Upper lobe of left lung (tissue), 4 donors: ENCODE results near the gene LGALS9.
"Not testable (repeated sequence)": the region's sequence is repeated elsewhere in the genome, so short reads cannot be mapped to it uniquely, and the experiment has no call there.

Experiments
- CTCF ChIP-seq, 6 experiments: fragments of 450-650 bp in 4 of 6; fragments of 200-600 bp in 2 of 6; sonication (generic) in 2 of 6; IDR thresholded peaks; one replicate each; pipeline ENCODE4 v1.5.1; 2016 to 2019; ENCODE audit warnings: antibody characterized with exemption in 6 of 6
- EP300 ChIP-seq, 4 donors: sonication (generic); formaldehyde crosslinking; IDR thresholded peaks; one replicate each; pipeline ENCODE4 v1.5.1; 2017; ENCODE audit warnings: antibody characterized with exemption in 4 of 4, control low read depth in 2 of 4
- POLR2A ChIP-seq, 4 donors: fragments of 450-650 bp; IDR thresholded peaks; one replicate each; pipeline ENCODE4 v1.5.1; 2016 to 2017; ENCODE audit warnings: antibody characterized with exemption in 4 of 4, mild to moderate bottlenecking in 2 of 4

DNA sequence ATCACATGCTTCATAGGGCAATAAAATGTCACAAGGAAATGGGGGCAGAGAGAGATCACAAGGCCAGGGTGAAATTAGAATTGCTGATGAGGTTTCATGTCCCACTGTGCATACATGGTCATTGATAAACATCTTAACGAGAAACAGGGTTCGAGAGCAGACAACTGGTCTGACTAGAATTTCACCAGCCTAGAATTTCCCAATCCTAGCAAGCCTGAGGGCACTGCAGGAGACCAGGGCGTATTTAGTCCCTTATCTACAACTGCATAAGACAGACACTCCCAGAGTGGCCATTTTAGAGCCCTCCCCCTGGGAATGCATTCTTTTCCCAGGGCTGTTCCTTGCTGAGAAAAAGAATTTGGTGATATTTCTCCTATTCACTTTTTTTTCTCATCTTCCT, 55.3 kb downstream of the LGALS9 start:
- TF ChIP-seq CTCF, EP300, POLR2A (IDR thresholded peaks at IDR 0.05): not testable (repeated sequence)
